Neural progenitor cell (in vitro differentiated cells): ENCODE data around the gene WDR89.

ENCODE experiments used
- CTCF ChIP-seq: fragments of 200-600 bp; sonication (generic); IDR thresholded peaks from 2 replicates; pipeline ENCODE4 v1.5.1; 2017; ENCODE audit warnings: antibody characterized with exemption, mild to moderate bottlenecking
- EZH2phosphoT487 ChIP-seq: fragments of 200-600 bp; sonication (generic); IDR thresholded peaks from 2 replicates; pipeline ENCODE4 v1.6.1; 2017; ENCODE audit warnings: antibody characterized with exemption

GRCh38 chr14:63672417-63673180 is 30.9 kb upstream of the WDR89 start:
- TF ChIP-seq EZH2phosphoT487 (no peak), CTCF (no peak)
